ENCODE data around the gene CEP164. TPM values are rescaled to one million over a fixed set of nuclear protein-coding genes. Genes with fewer than 3 reads are reported as not detected.

Gene CEP164
- total RNA-seq, 1 donor from 2014 or later, result 36.1 TPM

DNA sequence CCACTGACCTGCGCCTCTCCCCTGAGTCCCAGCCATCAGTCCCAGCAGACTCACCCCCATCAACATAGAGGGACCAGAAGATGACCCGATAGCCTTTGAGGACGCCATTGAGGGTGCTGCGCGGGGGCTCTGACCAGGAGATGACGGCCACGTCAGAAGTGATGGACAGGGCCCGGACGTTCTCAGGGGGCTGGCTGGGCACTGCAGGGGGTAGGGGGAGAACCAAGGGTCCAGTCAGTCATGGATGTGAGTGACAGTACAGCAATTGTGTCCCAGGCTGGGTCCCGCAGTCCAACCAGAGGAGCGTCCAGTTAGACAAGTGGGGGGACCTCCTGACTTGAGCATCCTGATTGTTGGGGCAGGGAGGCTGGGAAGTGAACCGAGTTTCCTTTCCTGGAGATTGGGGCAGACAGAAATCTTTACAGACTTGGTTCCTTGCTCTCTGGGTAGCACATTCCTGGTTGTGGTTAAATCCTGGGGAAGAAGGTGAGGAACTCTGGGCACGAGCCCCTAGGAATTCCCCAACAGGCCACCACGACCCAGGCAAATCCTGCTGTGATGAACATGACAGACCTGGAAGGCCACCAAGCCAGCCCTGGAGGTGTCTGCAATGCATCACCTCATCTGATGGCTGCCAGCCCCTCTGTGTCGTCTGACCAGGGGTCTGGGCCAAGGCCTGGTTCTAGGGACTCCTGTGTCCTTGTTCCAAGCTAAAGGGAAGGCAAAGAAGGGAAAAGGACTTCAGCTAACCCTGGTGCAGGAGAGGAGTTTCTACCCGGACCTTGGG is 133.9 kb downstream of the CEP164 start:
- Mint-ChIP-seq H3K36me3 (ENCODE audit: low read depth, unreplicated experiment) (no peaks in the 10 kb centered on the region), H3K4me1 (ENCODE audit: low read depth, unreplicated experiment) (peaks cover 12% of the 10 kb centered on the region), H3K4me3 (ENCODE audit: unreplicated experiment) (no peak overlapping the region), H3K9me3 (ENCODE audit: unreplicated experiment) (no peaks in the 10 kb centered on the region), H3K27ac (ENCODE audit: unreplicated experiment) (no peak overlapping the region), H3K27me3 (ENCODE audit: low read depth, unreplicated experiment) (peaks cover 59% of the 10 kb centered on the region)
- no peak for FAIRE-seq
- no peak overlapping the region for H3K9ac ChIP-seq (ENCODE audit: low read length)
- H2AFZ ChIP-seq (ENCODE audit: low read depth, low read length), result no peak overlapping the region
- no peaks in the 10 kb centered on the region for H3K27me3 ChIP-seq (ENCODE audit: insufficient read depth, low read length)
- no peaks in the 10 kb centered on the region for H3K9me3 ChIP-seq (ENCODE audit: insufficient read depth, low read depth, low read length)
- no peak for TF ChIP-seq EZH2 (IDR thresholded peaks at IDR 0.05; ENCODE audit: insufficient read depth, low read length)
- TF ChIP-seq, protein P1, sequence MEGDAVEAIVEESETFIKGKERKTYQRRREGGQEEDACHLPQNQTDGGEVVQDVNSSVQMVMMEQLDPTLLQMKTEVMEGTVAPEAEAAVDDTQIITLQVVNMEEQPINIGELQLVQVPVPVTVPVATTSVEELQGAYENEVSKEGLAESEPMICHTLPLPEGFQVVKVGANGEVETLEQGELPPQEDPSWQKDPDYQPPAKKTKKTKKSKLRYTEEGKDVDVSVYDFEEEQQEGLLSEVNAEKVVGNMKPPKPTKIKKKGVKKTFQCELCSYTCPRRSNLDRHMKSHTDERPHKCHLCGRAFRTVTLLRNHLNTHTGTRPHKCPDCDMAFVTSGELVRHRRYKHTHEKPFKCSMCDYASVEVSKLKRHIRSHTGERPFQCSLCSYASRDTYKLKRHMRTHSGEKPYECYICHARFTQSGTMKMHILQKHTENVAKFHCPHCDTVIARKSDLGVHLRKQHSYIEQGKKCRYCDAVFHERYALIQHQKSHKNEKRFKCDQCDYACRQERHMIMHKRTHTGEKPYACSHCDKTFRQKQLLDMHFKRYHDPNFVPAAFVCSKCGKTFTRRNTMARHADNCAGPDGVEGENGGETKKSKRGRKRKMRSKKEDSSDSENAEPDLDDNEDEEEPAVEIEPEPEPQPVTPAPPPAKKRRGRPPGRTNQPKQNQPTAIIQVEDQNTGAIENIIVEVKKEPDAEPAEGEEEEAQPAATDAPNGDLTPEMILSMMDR (IDR thresholded peaks at IDR 0.05; ENCODE audit: insufficient read depth, low read depth, low read length), result no peak
- H3K4me2 ChIP-seq (ENCODE audit: low read length), result no peak overlapping the region
- no peak overlapping the region for H3K27ac ChIP-seq (ENCODE audit: low read depth, low read length)
- no peaks in the 10 kb centered on the region for H3K4me1 ChIP-seq (ENCODE audit: insufficient read depth, low read length)
- no peak for DNase-seq (ENCODE audit: low read depth)
- H3K4me3 ChIP-seq (ENCODE audit: insufficient read depth, low read depth, low read length), result no peak overlapping the region
- no peaks in the 10 kb centered on the region for H4K20me1 ChIP-seq (ENCODE audit: insufficient read depth, low read length)
- H3K79me2 ChIP-seq (ENCODE audit: insufficient read depth, low read length), result no peaks in the 10 kb centered on the region
- no peaks in the 10 kb centered on the region for H3K36me3 ChIP-seq (ENCODE audit: insufficient read depth, low read length)

GRCh38 chr11:117462183-117462863 is 134.7 kb downstream of the CEP164 start:
- Mint-ChIP-seq H3K4me1 (ENCODE audit: low read depth, unreplicated experiment) (peaks cover 12% of the 10 kb centered on the region), H3K36me3 (ENCODE audit: low read depth, unreplicated experiment) (no peaks in the 10 kb centered on the region), H3K27me3 (ENCODE audit: low read depth, unreplicated experiment) (peaks cover 62% of the 10 kb centered on the region), H3K9me3 (ENCODE audit: unreplicated experiment) (no peaks in the 10 kb centered on the region), H3K4me3 (ENCODE audit: unreplicated experiment) (no peak overlapping the region), H3K27ac (ENCODE audit: unreplicated experiment) (no peak overlapping the region)
- Histone ChIP-seq H3K4me1 (ENCODE audit: insufficient read depth, low read length) (no peaks in the 10 kb centered on the region), H3K9me3 (ENCODE audit: insufficient read depth, low read depth, low read length) (no peaks in the 10 kb centered on the region), H3K36me3 (ENCODE audit: insufficient read depth, low read length) (no peaks in the 10 kb centered on the region), H3K27me3 (ENCODE audit: insufficient read depth, low read length) (no peaks in the 10 kb centered on the region), H3K79me2 (ENCODE audit: insufficient read depth, low read length) (no peaks in the 10 kb centered on the region), H2AFZ (ENCODE audit: low read depth, low read length) (no peak overlapping the region), H3K9ac (ENCODE audit: low read length) (no peak overlapping the region), H3K4me2 (ENCODE audit: low read length) (no peak overlapping the region), H4K20me1 (ENCODE audit: insufficient read depth, low read length) (no peaks in the 10 kb centered on the region), H3K27ac (ENCODE audit: low read depth, low read length) (no peak overlapping the region), H3K4me3 (ENCODE audit: insufficient read depth, low read depth, low read length) (no peak overlapping the region)
- DNase-seq (ENCODE audit: low read depth), result no peak
- TF ChIP-seq, protein P1 (IDR thresholded peaks at IDR 0.05; ENCODE audit: insufficient read depth, low read depth, low read length), result no peak
- no peak for TF ChIP-seq EZH2 (IDR thresholded peaks at IDR 0.05; ENCODE audit: insufficient read depth, low read length)
- no peak for FAIRE-seq

- Histone ChIP-seq H3K9me3 (ENCODE audit: insufficient read depth, low read depth, low read length) (no peaks in the 10 kb centered on the region), H3K36me3 (ENCODE audit: insufficient read depth, low read length) (no peaks in the 10 kb centered on the region), H2AFZ (ENCODE audit: low read depth, low read length) (no peak overlapping the region), H3K4me3 (ENCODE audit: insufficient read depth, low read depth, low read length) (no peak overlapping the region), H3K27me3 (ENCODE audit: insufficient read depth, low read length) (no peaks in the 10 kb centered on the region), H4K20me1 (ENCODE audit: insufficient read depth, low read length) (no peaks in the 10 kb centered on the region), H3K9ac (ENCODE audit: low read length) (no peak overlapping the region), H3K27ac (ENCODE audit: low read depth, low read length) (no peak overlapping the region), H3K4me2 (ENCODE audit: low read length) (no peak overlapping the region), H3K4me1 (ENCODE audit: insufficient read depth, low read length) (no peaks in the 10 kb centered on the region), H3K79me2 (ENCODE audit: insufficient read depth, low read length) (no peaks in the 10 kb centered on the region)
- FAIRE-seq, result no peak
- Mint-ChIP-seq H3K4me3 (ENCODE audit: unreplicated experiment) (no peak overlapping the region), H3K4me1 (ENCODE audit: low read depth, unreplicated experiment) (peaks cover 12% of the 10 kb centered on the region), H3K27me3 (ENCODE audit: low read depth, unreplicated experiment) (peaks cover 66% of the 10 kb centered on the region), H3K27ac (ENCODE audit: unreplicated experiment) (no peak overlapping the region), H3K9me3 (ENCODE audit: unreplicated experiment) (no peaks in the 10 kb centered on the region), H3K36me3 (ENCODE audit: low read depth, unreplicated experiment) (no peaks in the 10 kb centered on the region)
- no peak for TF ChIP-seq EZH2 (IDR thresholded peaks at IDR 0.05; ENCODE audit: insufficient read depth, low read length)
- TF ChIP-seq, protein P1 (IDR thresholded peaks at IDR 0.05; ENCODE audit: insufficient read depth, low read depth, low read length), result no peak
- no peak for DNase-seq (ENCODE audit: low read depth)
These were observed 135.2 kb downstream of the CEP164 start for GRCh38 chr11:117462864-117463247.

All from astrocyte (in vitro differentiated cells and primary cell).